ENCODE data around the gene KCNMA1.

Gene KCNMA1

GRCh38 chr10:77162697-77163096 lies 474.9 kb downstream of the KCNMA1 start:
- DNase-seq, result no peak

GRCh38 chr10:77160679-77161078 lies 476.9 kb downstream of the KCNMA1 start:
- no peak for DNase-seq

GRCh38 chr10:77159538-77160110 lies 478.0 kb downstream of the KCNMA1 start:
- no peak for DNase-seq

- no peak for DNase-seq
Measured at GRCh38 chr10:77158666-77159065, 478.9 kb downstream of the KCNMA1 start.

GRCh38 chr10:77157248-77158019 lies 480.2 kb downstream of the KCNMA1 start:
- no peak for DNase-seq

- DNase-seq, result no peak
Measured at GRCh38 chr10:77156406-77156879, 481.2 kb downstream of the KCNMA1 start.

GRCh38 chr10:77152256-77152655 lies 485.4 kb downstream of the KCNMA1 start:
- no peak for DNase-seq

GRCh38 chr10:77151408-77151807 lies 486.2 kb downstream of the KCNMA1 start:
- DNase-seq, result no peak

- no peak for DNase-seq
Measured at GRCh38 chr10:77149706-77150105, 487.9 kb downstream of the KCNMA1 start.

- DNase-seq, result no peak
Measured at GRCh38 chr10:77149001-77149400, 488.6 kb downstream of the KCNMA1 start.

- DNase-seq, result no peak
Measured at GRCh38 chr10:77147871-77148270, 489.7 kb downstream of the KCNMA1 start.

GRCh38 chr10:77146712-77147336 lies 490.8 kb downstream of the KCNMA1 start:
- DNase-seq, result no peak

- no peak for DNase-seq
Measured at GRCh38 chr10:77144656-77145055, 493.0 kb downstream of the KCNMA1 start.

GRCh38 chr10:77139252-77140160 lies 498.1 kb downstream of the KCNMA1 start:
- no peak for DNase-seq

- DNase-seq, result no peak
Measured at GRCh38 chr10:77138541-77138940, 499.1 kb downstream of the KCNMA1 start.

GRCh38 chr10:77135555-77135954 lies 502.1 kb downstream of the KCNMA1 start:
- DNase-seq, result no peak

GRCh38 chr10:77131214-77131613 lies 506.4 kb downstream of the KCNMA1 start:
- DNase-seq, result no peak

- DNase-seq, result no peak
Measured at GRCh38 chr10:77127243-77127642, 510.4 kb downstream of the KCNMA1 start.

- DNase-seq, result no peak
Measured at GRCh38 chr10:77125231-77125630, 512.4 kb downstream of the KCNMA1 start.

GRCh38 chr10:77123330-77123729 lies 514.3 kb downstream of the KCNMA1 start:
- no peak for DNase-seq

GRCh38 chr10:77121829-77122228 lies 515.8 kb downstream of the KCNMA1 start:
- no peak for DNase-seq

GRCh38 chr10:77120666-77121376 lies 516.8 kb downstream of the KCNMA1 start:
- no peak for DNase-seq

All from CD4-positive, alpha-beta T cell treated with Interleukin-4 for 4 hours (primary cell).